GM12878 (cell line): ENCODE data around the gene HEPACAM. TPM values are rescaled to one million over a fixed set of nuclear protein-coding genes. Genes with fewer than 3 reads are reported as not detected.

Experiments
- ATAC-seq: fragments of 200-7000 bp; cut with Tn5 transposase; 3 replicates; pipeline ENCODE4 v1.9.1; 2020; ENCODE audit warnings: mild to moderate bottlenecking, moderate library complexity
- BruUV-seq: library from RNA; stranded (reverse); fragments of 400-500 nt; replicated peaks from 2 replicates; lab custom pipeline; 2021; lab: Mats Ljungman, UMichigan
- CTCF ChIA-PET: fragments of 300-600 bp; sonication (Branson Sonifier 250); formaldehyde crosslinking; extraction: SDS; loops from one replicate; lab custom pipeline; 2021; ENCODE audit warnings: inconsistent platforms; lab: Yijun Ruan, JAX
- POLR2A ChIA-PET: fragments of 350-600 bp; formaldehyde crosslinking; extraction: SDS; loops from one replicate; lab custom pipeline; 2021; ENCODE audit warnings: inconsistent platforms; lab: Charles Lee
- RAD21 ChIA-PET: fragments of 300-600 bp; sonication (Branson Sonifier 250); formaldehyde crosslinking; loops from one replicate; lab custom pipeline; 2023; ENCODE audit warnings: antibody characterized with exemption; ENCODE audit not compliant: unreplicated experiment; lab: Charles Lee
- SMC1A ChIA-PET: fragments of 300-600 bp; sonication (Branson Sonifier 250); formaldehyde crosslinking; loops from one replicate; lab custom pipeline; 2023; ENCODE audit not compliant: unreplicated experiment, uncharacterized antibody; lab: Charles Lee
- DNase-seq: peaks from one replicate; pipeline ENCODE4 v3.0.0-alpha.2; 2011; ENCODE audit warnings: low read depth, low spot score
- FAIRE-seq: peaks from 3 replicates; lab custom pipeline; 2011; peaks lifted over from hg19 to GRCh38; lab: Jason Lieb, UNC
- H2AFZ ChIP-seq: 2 replicates; pipeline ENCODE4 v1.6.0; 2011; ENCODE audit warnings: low read depth, low read length, control low read depth; ENCODE audit not compliant: control insufficient read depth
- H3K27ac ChIP-seq: 2 replicates; pipeline ENCODE4 v1.5.1; 2011; ENCODE audit warnings: control low read depth; ENCODE audit not compliant: control insufficient read depth, insufficient read depth
- H3K27me3 ChIP-seq, 2 experiments: replicated peaks in 1 of 2; 2 replicates each; pipeline versions ENCODE4 v1.6.0 to v1.6.1; 2011; ENCODE audit warnings: low read length in 1 of 2; ENCODE audit not compliant: control insufficient read depth in 2 of 2, insufficient read depth in 2 of 2
- H3K36me3 ChIP-seq, 2 experiments: 2 replicates each; pipeline ENCODE4 v1.5.1; 2011; ENCODE audit warnings: low read length in 1 of 2; ENCODE audit not compliant: control insufficient read depth in 2 of 2, insufficient read depth in 2 of 2
- H3K4me1 ChIP-seq: 2 replicates; pipeline ENCODE4 v1.6.1; 2011; ENCODE audit warnings: mild to moderate bottlenecking, low read length, moderate library complexity, mixed read lengths; ENCODE audit not compliant: control insufficient read depth, insufficient read depth
- H3K4me2 ChIP-seq: 2 replicates; pipeline ENCODE4 v1.6.0; 2011; ENCODE audit warnings: control low read depth; ENCODE audit not compliant: control insufficient read depth, insufficient read depth
- H3K4me3 ChIP-seq: fragments of 200-600 bp; sonication (generic); 2 replicates; pipeline ENCODE4 v1.5.1; 2016
- H3K79me2 ChIP-seq: 2 replicates; pipeline ENCODE4 v1.6.0; 2011; ENCODE audit warnings: low read length; ENCODE audit not compliant: control insufficient read depth, insufficient read depth
- H3K9ac ChIP-seq: 2 replicates; pipeline ENCODE4 v1.8.0; 2011; ENCODE audit warnings: low read length, control low read depth, mixed read lengths; ENCODE audit not compliant: control insufficient read depth, insufficient read depth
- H3K9me3 ChIP-seq: replicated peaks from 3 replicates; pipeline ENCODE4 v1.5.1; 2011; ENCODE audit warnings: mild to moderate bottlenecking, low read length; ENCODE audit not compliant: control insufficient read depth, insufficient read depth
- H4K20me1 ChIP-seq: 2 replicates; pipeline ENCODE4 v1.6.0; 2011; ENCODE audit not compliant: control insufficient read depth, insufficient read depth
- EP300 ChIP-seq, 2 experiments: fragments of 150-350 bp in 1 of 2; IDR thresholded peaks; 2 replicates each; pipeline ENCODE4 v1.6.1; 2011 to 2012; ENCODE audit warnings: low read depth in 2 of 2, low read length in 2 of 2, borderline replicate concordance in 1 of 2, improper control_type of control experiment in 1 of 2, inconsistent platforms in 1 of 2; ENCODE audit not compliant: control insufficient read depth in 1 of 2
- ETV6 ChIP-seq, 2 experiments: fragments of 450-650 bp in 1 of 2; IDR thresholded peaks in 1 of 2; conservative IDR thresholded peaks in 1 of 2; 2 replicates each; pipeline ENCODE4 v1.6.1; 2014; ENCODE audit warnings: antibody characterized with exemption in 1 of 2, borderline replicate concordance in 1 of 2, low read depth in 1 of 2, mild to moderate bottlenecking in 1 of 2, moderate library complexity in 1 of 2
- HDAC6 ChIP-seq: fragments of 200-600 bp; sonication (generic); IDR thresholded peaks from one replicate; pipeline ENCODE4 v1.8.0; 2017; ENCODE audit warnings: antibody characterized with exemption; ENCODE audit not compliant: unreplicated experiment
- MLLT1 ChIP-seq: fragments of 450-650 bp; IDR thresholded peaks from 2 replicates; pipeline ENCODE4 v1.6.1; 2016; ENCODE audit warnings: mild to moderate bottlenecking
- NR2C1 ChIP-seq: fragments of 450-650 bp; IDR thresholded peaks from 2 replicates; pipeline ENCODE4 v1.6.1; 2017; ENCODE audit warnings: antibody characterized with exemption, mild to moderate bottlenecking, moderate library complexity
- POLR2AphosphoS2 ChIP-seq: IDR thresholded peaks from 2 replicates; pipeline ENCODE4 v1.6.1; 2011; ENCODE audit warnings: low read depth, mild to moderate bottlenecking, low read length, improper control_type of control experiment, moderate library complexity
- RFX5 ChIP-seq: IDR thresholded peaks from 2 replicates; pipeline ENCODE4 v1.6.1; 2011; ENCODE audit warnings: low read depth, low read length, improper control_type of control experiment
- SIN3A ChIP-seq: IDR thresholded peaks from 2 replicates; pipeline ENCODE4 v1.6.1; 2012; ENCODE audit warnings: low read depth, low read length, improper control_type of control experiment
- SKIL ChIP-seq: fragments of 450-650 bp; IDR thresholded peaks from 2 replicates; pipeline ENCODE4 v1.6.1; 2017; ENCODE audit warnings: mild to moderate bottlenecking, low read depth, inconsistent platforms; ENCODE audit not compliant: poor library complexity, severe bottlenecking
- SREBF1 ChIP-seq: IDR thresholded peaks from 2 replicates; pipeline ENCODE4 v1.6.1; 2012; ENCODE audit warnings: mild to moderate bottlenecking, low read length
- TBL1XR1 ChIP-seq: IDR thresholded peaks from 2 replicates; pipeline ENCODE4 v1.6.1; 2012; ENCODE audit warnings: low read depth, low read length, improper control_type of control experiment
- WGBS: methylation state at CpG from one replicate; pipeline ENCODE4 v1.1.6; 2016; ENCODE audit warnings: low lambda C conversion rate; ENCODE audit not compliant: insufficient replicate concordance, insufficient coverage; ENCODE audit errors: missing lambda C conversion rate; 5-methylcytosine and 5-hydroxymethylcytosine counted together
- in situ Hi-C: fragments of 300-500 bp; cut with MboI; formaldehyde crosslinking; loops from 9 replicates; pipeline ENCODE4 v1.14.3; 2018; ENCODE audit warnings: mixed read lengths
- intact Hi-C: fragments of 100-400 bp; cut with micrococcal nuclease; formaldehyde crosslinking; loops from one replicate; pipeline ENCODE4 v1.14.2; 2022; ENCODE audit not compliant: unreplicated experiment
- polyA plus RNA-seq, 11 experiments: library from polyadenylated mRNA; depleted of rRNA in 4 of 11; unstranded in 6 of 11; stranded (reverse) in 5 of 11; fragments of >200 nt; fragmentation: Nextera tagmentation in 4 of 11; fragmentation: Illumina TruSeq in 1 of 11; extraction: Ambion mirVana in 4 of 11; extraction: Trizol in 1 of 11; gene quantifications; 1 replicate in 1 of 11; 2 replicates in 10 of 11; pipeline versions ENCODE4 v1.2.1 to v1.2.3, GENCODE V29; 2011 to 2016; ENCODE audit warnings: inconsistent platforms in 2 of 11, missing spikeins in 2 of 11, low read depth in 1 of 11
- total RNA-seq, 4 experiments: library from RNA; depleted of rRNA in 3 of 4; stranded (reverse); fragments of >200 nt in 3 of 4; fragmentation: Illumina TruSeq in 1 of 4; extraction: Trizol in 1 of 4; gene quantifications; 2 replicates each; pipeline versions ENCODE4 v1.2.1 to v1.2.3, GENCODE V29; 2013 to 2021
- TF ChIP-seq, protein P1 (sequence below): fragments of 450-650 bp; IDR thresholded peaks from 2 replicates; pipeline ENCODE4 v1.6.1; 2017; ENCODE audit warnings: antibody characterized with exemption, mild to moderate bottlenecking, moderate library complexity
- TF ChIP-seq, protein P2 (sequence below): fragments of 450-650 bp; IDR thresholded peaks from 2 replicates; pipeline ENCODE4 v1.6.1; 2016; ENCODE audit warnings: mild to moderate bottlenecking

The HEPACAM gene
- total and polyA plus RNA-seq, 10 of the 15 experiments (the other 5 are each of a cell fraction or from before 2014, with no cell fraction given): 0.03 TPM; not detected in 9

GRCh38 chr11:124892750-124893454 is 42.9 kb downstream of the HEPACAM start:
- Histone ChIP-seq H3K27ac (no peak overlapping the region), H3K36me3 (no peaks in the 10 kb centered on the region), H3K9ac (no peak overlapping the region), H3K27me3 (peaks cover 0 to 3% of the 10 kb centered on the region in 2 experiments; a peak in 2 of 4 replicates), H4K20me1 (no peaks in the 10 kb centered on the region), H3K79me2 (no peaks in the 10 kb centered on the region), H3K4me1 (no peaks in the 10 kb centered on the region), H3K9me3 (no peaks in the 10 kb centered on the region), H2AFZ (no peak overlapping the region), H3K4me3 (no peak overlapping the region), H3K4me2 (no peak overlapping the region)
- ChIA-PET POLR2A (no interaction called here), CTCF (no interaction called here), RAD21 (no interaction called here), SMC1A (interaction anchor here (1.0 to 1.3 kb wide), 2 partner anchors 231 to 453 kb away, joined by 3 to 4 read pairs; no protein-coding TSS in a partner anchor)
- intact Hi-C loops: no loop called here
- 39% methylated on average over 9 of the region's 9 CpGs for WGBS
- ATAC-seq (no peak), FAIRE-seq (no peak), DNase-seq (no peak)
- in situ Hi-C loops: no loop called here
- no TSS peak for BruUV-seq
- TF ChIP-seq MLLT1 (no peak), TBL1XR1 (no peak), SREBF1 (no peak), EP300 (IDR thresholded peaks at IDR 0.05; ENCODE audit: borderline replicate concordance in 1 of 2, control insufficient read depth in 1 of 2, low read depth in 2 of 2, low read length in 2 of 2) (no peak), HDAC6 (no peak), RFX5 (no peak), ETV6 (conservative IDR thresholded peaks at IDR 0.05 in 1 of 2, IDR thresholded peaks at IDR 0.05 in 1 of 2; ENCODE audit: borderline replicate concordance in 1 of 2, low read depth in 1 of 2) (no peak), POLR2AphosphoS2 (no peak), NR2C1 (no peak), SIN3A (no peak), SKIL (no peak)
- TF ChIP-seq, protein P1, sequence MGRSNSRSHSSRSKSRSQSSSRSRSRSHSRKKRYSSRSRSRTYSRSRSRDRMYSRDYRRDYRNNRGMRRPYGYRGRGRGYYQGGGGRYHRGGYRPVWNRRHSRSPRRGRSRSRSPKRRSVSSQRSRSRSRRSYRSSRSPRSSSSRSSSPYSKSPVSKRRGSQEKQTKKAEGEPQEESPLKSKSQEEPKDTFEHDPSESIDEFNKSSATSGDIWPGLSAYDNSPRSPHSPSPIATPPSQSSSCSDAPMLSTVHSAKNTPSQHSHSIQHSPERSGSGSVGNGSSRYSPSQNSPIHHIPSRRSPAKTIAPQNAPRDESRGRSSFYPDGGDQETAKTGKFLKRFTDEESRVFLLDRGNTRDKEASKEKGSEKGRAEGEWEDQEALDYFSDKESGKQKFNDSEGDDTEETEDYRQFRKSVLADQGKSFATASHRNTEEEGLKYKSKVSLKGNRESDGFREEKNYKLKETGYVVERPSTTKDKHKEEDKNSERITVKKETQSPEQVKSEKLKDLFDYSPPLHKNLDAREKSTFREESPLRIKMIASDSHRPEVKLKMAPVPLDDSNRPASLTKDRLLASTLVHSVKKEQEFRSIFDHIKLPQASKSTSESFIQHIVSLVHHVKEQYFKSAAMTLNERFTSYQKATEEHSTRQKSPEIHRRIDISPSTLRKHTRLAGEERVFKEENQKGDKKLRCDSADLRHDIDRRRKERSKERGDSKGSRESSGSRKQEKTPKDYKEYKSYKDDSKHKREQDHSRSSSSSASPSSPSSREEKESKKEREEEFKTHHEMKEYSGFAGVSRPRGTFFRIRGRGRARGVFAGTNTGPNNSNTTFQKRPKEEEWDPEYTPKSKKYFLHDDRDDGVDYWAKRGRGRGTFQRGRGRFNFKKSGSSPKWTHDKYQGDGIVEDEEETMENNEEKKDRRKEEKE: no peak
- TF ChIP-seq, protein P2, sequence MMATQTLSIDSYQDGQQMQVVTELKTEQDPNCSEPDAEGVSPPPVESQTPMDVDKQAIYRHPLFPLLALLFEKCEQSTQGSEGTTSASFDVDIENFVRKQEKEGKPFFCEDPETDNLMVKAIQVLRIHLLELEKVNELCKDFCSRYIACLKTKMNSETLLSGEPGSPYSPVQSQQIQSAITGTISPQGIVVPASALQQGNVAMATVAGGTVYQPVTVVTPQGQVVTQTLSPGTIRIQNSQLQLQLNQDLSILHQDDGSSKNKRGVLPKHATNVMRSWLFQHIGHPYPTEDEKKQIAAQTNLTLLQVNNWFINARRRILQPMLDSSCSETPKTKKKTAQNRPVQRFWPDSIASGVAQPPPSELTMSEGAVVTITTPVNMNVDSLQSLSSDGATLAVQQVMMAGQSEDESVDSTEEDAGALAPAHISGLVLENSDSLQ: no peak
